ENCODE results near the gene SRGAP1.

The SRGAP1 gene

DNA sequence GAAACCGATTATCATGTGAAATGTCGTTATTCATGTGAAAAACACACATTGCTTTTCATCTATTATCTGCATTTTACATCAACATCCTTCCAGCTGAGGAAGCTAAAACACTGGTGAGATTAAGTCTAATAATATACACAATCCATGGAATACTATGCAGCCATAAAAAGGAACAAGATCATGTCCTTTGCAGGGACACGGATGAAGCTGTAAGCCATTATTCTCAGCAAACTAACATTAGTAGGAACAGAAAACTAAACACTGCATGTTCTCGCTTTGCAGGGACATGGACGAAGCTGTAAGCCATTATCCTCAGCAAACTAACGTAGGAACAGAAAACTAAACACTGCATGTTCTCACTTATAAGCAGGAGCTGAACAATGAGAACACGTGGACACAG lies 359.3 kb downstream of the SRGAP1 start:
- no peak for DNase-seq (ENCODE audit: low read depth in 2 of 2)

DNA sequence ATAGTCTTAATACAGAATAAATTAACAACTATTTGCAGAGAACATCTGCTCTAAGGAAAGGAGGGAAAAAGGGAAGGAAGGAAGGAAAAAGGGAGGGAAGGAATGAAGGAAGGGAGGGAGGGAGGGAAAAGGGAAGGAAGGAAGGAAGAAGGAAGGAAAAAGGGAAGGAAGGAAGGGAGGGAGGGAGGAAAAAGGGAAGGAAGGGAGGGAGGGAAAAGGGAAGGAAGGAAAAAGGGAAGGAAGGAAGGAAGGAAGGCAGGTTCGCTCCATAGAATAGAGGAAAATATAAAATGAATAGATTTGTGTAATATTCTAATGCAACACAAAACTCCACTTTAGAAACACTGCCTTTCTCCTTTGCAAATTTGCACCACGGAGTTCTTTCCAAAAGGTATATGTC lies 361.0 kb downstream of the SRGAP1 start:
- DNase-seq (ENCODE audit: low read depth in 2 of 2) = no peak

DNA sequence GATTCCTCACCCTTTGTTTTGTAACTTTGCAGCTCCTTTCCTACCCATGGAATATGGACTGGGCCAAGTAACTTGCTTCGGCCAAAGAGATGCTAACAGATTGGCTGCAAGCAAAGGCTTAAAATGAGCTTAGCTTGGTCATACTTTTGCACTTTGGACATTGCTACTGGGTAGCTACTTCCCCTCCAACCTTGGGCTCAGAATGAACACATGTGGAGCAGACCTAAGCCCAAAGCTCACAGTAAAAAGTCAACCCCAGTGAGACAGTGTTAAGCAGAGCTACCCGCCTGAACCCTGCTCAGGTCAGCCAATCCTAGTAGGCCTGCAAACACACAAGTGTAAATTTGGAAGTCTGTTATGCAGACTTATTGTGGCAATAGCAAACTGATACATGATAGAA lies 363.0 kb downstream of the SRGAP1 start:
- DNase-seq (ENCODE audit: low read depth in 2 of 2) = no peak

Measured in stimulated activated CD4-positive, alpha-beta T cell treated with anti-CD3 and anti-CD28 coated beads, Interleukin-1b, Interleukin-23, amount 100 ng/mL, for 4 hours (primary cell).